OCI-LY3 (cell line): ENCODE results near the gene GPLD1.

ENCODE experiments used
- H2AFZ ChIP-seq: fragments of 200-600, 300-600 bp; shearing (Covaris generic); 2 replicates; pipeline ENCODE4 v1.6.0; 2014; ENCODE audit warnings: antibody characterized with exemption, low read depth, low read length
- H3K27ac ChIP-seq: fragments of 200-600, 300-600 bp; sonication (generic); 2 replicates; pipeline ENCODE4 v1.5.1; 2014; ENCODE audit warnings: mild to moderate bottlenecking, low read length, moderate library complexity, mixed read lengths
- H3K27me3 ChIP-seq: fragments of 200-600, 300-600 bp; sonication (generic); 2 replicates; pipeline ENCODE4 v1.6.1; 2014; ENCODE audit warnings: low read depth, low read length, mixed read lengths
- H3K36me3 ChIP-seq: fragments of 200-600, 300-600 bp; sonication (generic); replicated peaks from 2 replicates; pipeline ENCODE3; 2014; ENCODE audit warnings: low read depth, low read length, mixed read lengths
- H3K4me1 ChIP-seq: fragments of 300-600, 200-600 bp; sonication (generic); 2 replicates; pipeline ENCODE4 v1.6.1; 2014; ENCODE audit warnings: low read length, mixed read lengths
- H3K4me2 ChIP-seq: fragments of 200-600, 300-600 bp; sonication (generic); 2 replicates; pipeline ENCODE4 v1.6.1; 2014; ENCODE audit warnings: low read length, mixed read lengths
- H3K4me3 ChIP-seq: fragments of 300-600, 200-600 bp; sonication (generic); 2 replicates; pipeline ENCODE4 v1.5.1; 2014; ENCODE audit warnings: antibody characterized with exemption, mild to moderate bottlenecking, low read length, moderate library complexity
- H3K79me2 ChIP-seq: fragments of 300-600, 200-600 bp; shearing (Covaris generic); 2 replicates; pipeline ENCODE4 v1.6.1; 2014; ENCODE audit warnings: mild to moderate bottlenecking, low read length, mixed read lengths
- H3K9ac ChIP-seq: fragments of 300-600, 200-600 bp; shearing (Covaris generic); 2 replicates; pipeline ENCODE4 v1.6.0; 2014; ENCODE audit warnings: mild to moderate bottlenecking, low read length, moderate library complexity
- H3K9me3 ChIP-seq: fragments of 200-600, 300-600 bp; shearing (Covaris generic); 2 replicates; pipeline ENCODE4 v1.6.1; 2014; ENCODE audit warnings: low read length, mixed read lengths; ENCODE audit not compliant: insufficient read depth
- H4K20me1 ChIP-seq: fragments of 200-600, 300-600 bp; sonication (generic); 2 replicates; pipeline ENCODE4 v1.6.1; 2016; ENCODE audit warnings: low read length, mixed read lengths; ENCODE audit not compliant: insufficient read depth
- CTCF ChIP-seq: fragments of 200-600, 300-600 bp; sonication (generic); IDR thresholded peaks from 2 replicates; pipeline ENCODE4 v1.5.1; 2014; ENCODE audit warnings: antibody characterized with exemption, low read length, low read depth
- EZH2phosphoT487 ChIP-seq: fragments of 200-600 bp; shearing (Covaris generic); IDR thresholded peaks from 2 replicates; pipeline ENCODE4 v1.6.1; 2018; ENCODE audit warnings: antibody characterized with exemption, mixed run types, low read depth

GPLD1 gene

GRCh38 chr6:24486065-24486464 is 3.3 kb downstream of the GPLD1 start:
- no peaks in the 10 kb centered on the region for H3K9me3 ChIP-seq
- H3K27ac ChIP-seq: no peak overlapping the region
- no peak overlapping the region for H3K4me2 ChIP-seq
- no peaks in the 10 kb centered on the region for H3K27me3 ChIP-seq
- TF ChIP-seq EZH2phosphoT487: no peak
- H3K36me3 ChIP-seq: no peaks in the 10 kb centered on the region
- no peak overlapping the region for H2AFZ ChIP-seq
- H4K20me1 ChIP-seq: no peaks in the 10 kb centered on the region
- H3K4me1 ChIP-seq: no peaks in the 10 kb centered on the region
- H3K79me2 ChIP-seq: no peaks in the 10 kb centered on the region
- H3K9ac ChIP-seq: no peak overlapping the region
- H3K4me3 ChIP-seq: no peak overlapping the region

DNA sequence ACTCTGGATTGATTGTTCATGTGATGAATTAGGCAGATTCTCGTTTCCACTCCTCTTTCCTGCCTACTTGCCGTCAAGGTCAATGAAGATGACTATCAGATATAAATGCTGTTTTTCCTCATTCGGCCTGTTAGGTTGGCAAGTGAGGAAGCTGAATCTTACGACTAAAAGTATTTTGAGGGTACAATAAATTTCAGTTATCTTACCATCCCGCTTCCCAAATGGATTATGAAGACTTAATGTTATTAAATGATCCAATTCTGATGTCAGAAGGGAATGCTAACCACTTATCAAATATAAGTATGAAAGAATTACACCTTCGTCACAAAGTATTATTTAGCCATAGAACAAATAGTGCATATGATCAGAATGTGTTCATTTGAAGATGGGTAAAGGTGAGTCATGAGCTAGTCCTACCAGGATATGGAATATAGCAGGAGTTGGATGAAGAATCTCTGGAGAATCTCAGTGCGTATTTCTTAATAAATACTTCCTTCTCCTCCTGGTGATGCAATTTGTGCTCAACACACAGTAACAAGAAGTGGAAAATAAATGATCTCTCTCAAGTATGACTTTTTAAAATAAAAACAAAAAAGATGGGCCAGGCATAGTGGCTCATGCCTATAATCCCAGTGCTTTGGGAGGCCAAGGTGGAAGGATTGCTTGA is 4.6 kb downstream of the GPLD1 start:
- no peak for TF ChIP-seq CTCF
- TF ChIP-seq EZH2phosphoT487: no peak
- Histone ChIP-seq H3K4me2 (no peak overlapping the region), H3K27me3 (no peaks in the 10 kb centered on the region), H3K79me2 (no peaks in the 10 kb centered on the region), H3K36me3 (no peaks in the 10 kb centered on the region), H4K20me1 (no peaks in the 10 kb centered on the region), H3K4me1 (no peaks in the 10 kb centered on the region), H3K4me3 (no peak overlapping the region), H3K9ac (no peak overlapping the region), H3K27ac (no peak overlapping the region), H2AFZ (no peak overlapping the region), H3K9me3 (no peaks in the 10 kb centered on the region)

DNA sequence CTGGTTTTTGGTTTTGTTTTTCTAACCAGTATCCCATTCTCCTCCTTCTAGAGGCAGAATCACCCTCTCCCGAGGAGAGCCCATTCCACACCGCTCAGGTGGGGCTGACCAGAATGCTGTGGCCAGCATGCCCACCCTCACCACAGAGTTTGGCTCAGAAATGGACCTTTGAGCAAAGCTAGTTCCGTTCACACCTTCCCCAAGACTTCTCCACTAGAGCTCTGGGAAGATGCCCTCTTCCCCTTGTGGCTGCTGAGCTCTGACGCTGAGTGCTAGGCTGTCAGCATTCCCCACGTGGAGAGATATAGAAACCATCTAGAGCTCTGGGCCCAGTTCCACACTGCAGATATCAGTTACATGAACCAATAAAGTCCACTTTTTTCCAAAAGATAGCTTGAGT is 7.9 kb downstream of the GPLD1 start:
- Histone ChIP-seq H3K79me2 (no peaks in the 10 kb centered on the region), H3K4me3 (no peak overlapping the region), H3K4me2 (no peak overlapping the region), H2AFZ (no peak overlapping the region), H4K20me1 (no peaks in the 10 kb centered on the region), H3K4me1 (no peaks in the 10 kb centered on the region), H3K9me3 (no peaks in the 10 kb centered on the region), H3K27me3 (no peaks in the 10 kb centered on the region), H3K9ac (no peak overlapping the region), H3K27ac (no peak overlapping the region), H3K36me3 (peaks cover 3% of the 10 kb centered on the region)
- TF ChIP-seq CTCF: no peak
- TF ChIP-seq EZH2phosphoT487: no peak

- no peaks in the 10 kb centered on the region for H4K20me1 ChIP-seq
- no peak for TF ChIP-seq EZH2phosphoT487
- no peak for TF ChIP-seq CTCF
- H2AFZ ChIP-seq: no peak overlapping the region
Observed at GRCh38 chr6:24480705-24481104, 8.7 kb downstream of the GPLD1 start.

More at GRCh38 chr6:24480705-24481104, 8.7 kb downstream of the GPLD1 start:
- H3K27ac ChIP-seq: no peak overlapping the region
- no peak overlapping the region for H3K4me2 ChIP-seq
- H3K79me2 ChIP-seq: no peaks in the 10 kb centered on the region
- no peak overlapping the region for H3K9ac ChIP-seq
- no peaks in the 10 kb centered on the region for H3K27me3 ChIP-seq
- no peaks in the 10 kb centered on the region for H3K4me1 ChIP-seq
- H3K4me3 ChIP-seq: no peak overlapping the region
- no peaks in the 10 kb centered on the region for H3K9me3 ChIP-seq
- peaks cover 3% of the 10 kb centered on the region for H3K36me3 ChIP-seq
